Measurements from ENCODE around the gene KCNIP1.

The KCNIP1 gene

DNA sequence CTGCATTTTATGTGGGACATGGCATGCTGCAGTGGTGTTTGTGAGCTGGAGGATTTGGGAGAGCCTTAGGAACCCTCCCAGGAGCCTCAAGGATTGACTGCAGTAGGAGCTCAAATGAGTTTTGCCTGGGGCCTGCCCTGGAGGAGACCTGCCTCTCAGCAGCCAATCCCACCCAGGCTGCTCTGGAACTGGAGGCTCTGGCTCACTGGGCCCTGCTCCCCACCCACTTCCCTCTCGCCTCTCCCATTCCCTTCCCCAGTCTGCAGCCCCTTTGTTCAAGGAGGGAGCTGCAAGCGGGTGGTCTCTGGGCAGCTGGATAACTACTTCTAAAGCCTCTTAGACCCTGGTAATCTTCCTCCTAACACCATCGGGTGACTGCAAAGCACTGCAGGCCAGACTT is 24.2 kb downstream of the KCNIP1 start:
- TF ChIP-seq, protein P1, sequence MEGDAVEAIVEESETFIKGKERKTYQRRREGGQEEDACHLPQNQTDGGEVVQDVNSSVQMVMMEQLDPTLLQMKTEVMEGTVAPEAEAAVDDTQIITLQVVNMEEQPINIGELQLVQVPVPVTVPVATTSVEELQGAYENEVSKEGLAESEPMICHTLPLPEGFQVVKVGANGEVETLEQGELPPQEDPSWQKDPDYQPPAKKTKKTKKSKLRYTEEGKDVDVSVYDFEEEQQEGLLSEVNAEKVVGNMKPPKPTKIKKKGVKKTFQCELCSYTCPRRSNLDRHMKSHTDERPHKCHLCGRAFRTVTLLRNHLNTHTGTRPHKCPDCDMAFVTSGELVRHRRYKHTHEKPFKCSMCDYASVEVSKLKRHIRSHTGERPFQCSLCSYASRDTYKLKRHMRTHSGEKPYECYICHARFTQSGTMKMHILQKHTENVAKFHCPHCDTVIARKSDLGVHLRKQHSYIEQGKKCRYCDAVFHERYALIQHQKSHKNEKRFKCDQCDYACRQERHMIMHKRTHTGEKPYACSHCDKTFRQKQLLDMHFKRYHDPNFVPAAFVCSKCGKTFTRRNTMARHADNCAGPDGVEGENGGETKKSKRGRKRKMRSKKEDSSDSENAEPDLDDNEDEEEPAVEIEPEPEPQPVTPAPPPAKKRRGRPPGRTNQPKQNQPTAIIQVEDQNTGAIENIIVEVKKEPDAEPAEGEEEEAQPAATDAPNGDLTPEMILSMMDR (IDR thresholded peaks at IDR 0.05; ENCODE audit: low read depth, low read length): no peak
- no peak overlapping the region for H3K4me3 ChIP-seq (replicated peaks in 1 of 2; ENCODE audit: low read depth in 2 of 2, low read length in 2 of 2)
- DNase-seq (ENCODE audit: low read depth in 2 of 2): no peak

DNA sequence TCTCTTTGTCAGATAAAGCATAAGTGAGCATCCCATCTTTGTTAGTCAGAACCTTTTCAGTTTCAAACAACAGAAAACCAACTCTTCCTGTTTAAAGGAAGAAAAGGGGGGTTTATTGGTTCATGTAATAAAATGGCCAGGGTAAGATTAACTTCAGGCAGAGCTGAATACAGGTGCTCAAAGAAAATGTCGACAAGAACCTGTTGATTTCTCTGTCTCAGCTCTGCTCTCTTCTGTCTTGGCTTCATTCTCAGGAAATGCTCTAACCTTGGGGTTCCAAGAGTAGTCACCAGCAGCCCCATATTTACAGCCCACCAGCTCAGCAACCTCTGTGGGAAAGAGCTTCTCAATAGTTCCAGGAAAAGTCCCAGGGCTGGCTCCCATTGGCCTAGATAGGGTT is 25.2 kb downstream of the KCNIP1 start:
- no peak for DNase-seq (ENCODE audit: low read depth in 2 of 2)
- H3K4me3 ChIP-seq (replicated peaks in 1 of 2; ENCODE audit: low read depth in 2 of 2, low read length in 2 of 2): no peak overlapping the region
- TF ChIP-seq, protein P1 (IDR thresholded peaks at IDR 0.05; ENCODE audit: low read depth, low read length): no peak

DNA sequence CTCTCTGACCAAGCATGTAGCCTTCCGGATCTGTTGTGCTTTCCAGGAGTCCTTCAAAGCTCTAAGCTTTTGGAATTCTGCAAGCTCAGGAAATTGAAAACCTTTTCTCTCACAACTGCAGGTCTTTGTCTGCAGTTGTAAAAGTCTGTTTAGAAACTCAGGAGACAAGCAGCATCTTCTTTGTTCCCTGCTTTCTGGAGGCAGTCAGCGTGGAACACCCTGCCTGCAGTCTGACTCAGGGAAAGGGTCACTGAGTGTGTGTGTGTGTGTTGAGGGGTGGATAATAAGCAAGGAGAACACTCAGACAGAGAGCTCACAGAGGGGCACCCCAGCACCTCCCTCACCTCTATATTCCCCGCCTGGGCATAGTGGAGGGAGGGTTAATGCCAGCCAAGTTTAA is 29.1 kb downstream of the KCNIP1 start:
- TF ChIP-seq, protein P1 (IDR thresholded peaks at IDR 0.05; ENCODE audit: low read depth, low read length): no peak
- no peak for DNase-seq (ENCODE audit: low read depth in 2 of 2)
- H3K4me3 ChIP-seq (replicated peaks in 1 of 2; ENCODE audit: low read depth in 2 of 2, low read length in 2 of 2): no peak overlapping the region

DNA sequence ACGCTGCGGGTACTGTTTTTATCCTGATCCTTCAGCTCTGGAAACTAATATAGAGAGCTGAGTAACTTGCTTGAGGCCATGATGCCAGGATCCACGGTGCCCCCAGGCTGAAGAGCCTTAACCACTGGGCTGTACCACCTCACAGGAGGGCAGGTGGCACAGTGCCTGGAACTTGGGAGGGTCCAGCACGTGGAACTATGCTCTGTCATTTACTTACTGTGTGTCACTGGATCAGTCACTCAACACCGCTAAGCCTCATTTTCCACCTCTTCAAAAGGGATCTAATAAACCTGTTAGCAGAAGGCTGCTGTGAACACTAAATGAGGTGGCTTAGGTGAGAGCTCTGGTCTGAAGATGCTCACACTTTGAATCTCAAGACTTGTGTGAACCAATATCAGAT is 29.6 kb downstream of the KCNIP1 start:
- TF ChIP-seq, protein P1 (IDR thresholded peaks at IDR 0.05; ENCODE audit: low read depth, low read length): no peak
- DNase-seq (ENCODE audit: low read depth in 2 of 2): no peak
- no peak overlapping the region for H3K4me3 ChIP-seq (replicated peaks in 1 of 2; ENCODE audit: low read depth in 2 of 2, low read length in 2 of 2)

DNA sequence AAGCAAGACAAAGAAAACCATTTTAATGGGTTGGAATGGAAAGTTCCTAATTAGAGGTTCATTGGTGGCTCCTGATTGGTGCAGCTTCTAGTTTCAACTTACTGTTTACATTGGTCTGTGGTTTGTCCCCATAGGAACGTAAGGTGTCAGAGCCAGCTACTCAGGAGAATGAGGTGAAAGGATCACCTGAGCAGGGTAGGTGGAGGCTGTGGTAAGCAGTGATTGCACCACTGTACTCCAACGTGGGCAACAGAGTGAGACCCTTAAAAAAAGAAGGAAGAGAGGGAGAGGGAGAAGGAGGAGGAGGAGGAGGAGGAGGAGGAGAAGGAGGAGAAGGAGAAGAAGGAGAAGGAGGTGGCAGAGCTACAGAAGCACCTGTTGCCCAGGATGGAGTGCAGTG is 30.4 kb downstream of the KCNIP1 start:
- no peak overlapping the region for H3K4me3 ChIP-seq (replicated peaks in 1 of 2; ENCODE audit: low read depth in 2 of 2, low read length in 2 of 2)
- TF ChIP-seq, protein P1 (IDR thresholded peaks at IDR 0.05; ENCODE audit: low read depth, low read length): no peak
- DNase-seq (ENCODE audit: low read depth in 2 of 2): no peak

DNA sequence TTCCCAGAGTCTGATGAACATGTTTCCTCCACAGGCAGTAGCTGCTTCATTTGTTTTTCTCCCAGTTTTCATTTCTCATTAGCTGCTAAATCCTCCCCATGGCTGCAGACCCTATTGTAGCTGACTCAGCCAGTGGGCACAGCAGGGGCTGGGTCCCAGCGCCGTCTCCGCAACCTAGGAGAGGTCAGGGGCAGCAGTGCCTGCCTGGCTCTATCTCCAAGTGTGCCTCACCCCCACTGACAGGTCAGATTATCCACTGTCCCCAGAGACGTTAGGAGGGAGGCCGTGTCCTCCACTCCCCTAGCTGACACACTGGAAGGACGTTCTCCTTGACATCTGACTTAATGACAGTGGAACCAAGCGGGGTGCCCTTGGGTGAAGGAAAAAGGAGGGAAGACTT is 31.1 kb downstream of the KCNIP1 start:
- no peak for DNase-seq (ENCODE audit: low read depth in 2 of 2)
- no peak overlapping the region for H3K4me3 ChIP-seq (replicated peaks in 1 of 2; ENCODE audit: low read depth in 2 of 2, low read length in 2 of 2)
- TF ChIP-seq, protein P1 (IDR thresholded peaks at IDR 0.05; ENCODE audit: low read depth, low read length): no peak

DNA sequence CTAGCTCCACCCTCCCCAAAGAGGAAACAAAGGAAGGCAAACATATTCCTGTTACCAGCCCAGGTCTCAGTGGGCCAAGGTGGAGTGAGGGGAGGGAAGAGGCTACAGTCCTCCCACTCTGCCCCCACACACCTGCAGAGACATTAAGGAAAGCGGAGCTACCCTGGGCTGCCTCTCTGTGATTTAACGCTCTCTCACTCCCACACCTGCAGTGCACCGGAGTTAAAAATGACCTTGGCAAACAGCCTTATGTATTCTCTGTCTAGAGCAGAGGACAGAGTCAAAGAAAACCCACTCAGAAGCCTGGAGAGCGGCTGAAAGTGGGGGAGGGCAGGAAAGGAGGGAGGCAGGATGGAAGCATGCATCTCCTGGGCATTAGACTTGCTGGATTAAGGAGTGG is 32.7 kb downstream of the KCNIP1 start:
- no peak for DNase-seq (ENCODE audit: low read depth in 2 of 2)
- no peak overlapping the region for H3K4me3 ChIP-seq (replicated peaks in 1 of 2; ENCODE audit: low read depth in 2 of 2, low read length in 2 of 2)
- TF ChIP-seq, protein P1 (IDR thresholded peaks at IDR 0.05; ENCODE audit: low read depth, low read length): no peak
